Measurements from ENCODE around the gene CD74. TPM values are rescaled to one million over a fixed set of nuclear protein-coding genes. Genes with fewer than 3 reads are reported as not detected.

Gene CD74
- polyA plus RNA-seq, 3 donors: 272 to 342 (median 317) TPM

DNA sequence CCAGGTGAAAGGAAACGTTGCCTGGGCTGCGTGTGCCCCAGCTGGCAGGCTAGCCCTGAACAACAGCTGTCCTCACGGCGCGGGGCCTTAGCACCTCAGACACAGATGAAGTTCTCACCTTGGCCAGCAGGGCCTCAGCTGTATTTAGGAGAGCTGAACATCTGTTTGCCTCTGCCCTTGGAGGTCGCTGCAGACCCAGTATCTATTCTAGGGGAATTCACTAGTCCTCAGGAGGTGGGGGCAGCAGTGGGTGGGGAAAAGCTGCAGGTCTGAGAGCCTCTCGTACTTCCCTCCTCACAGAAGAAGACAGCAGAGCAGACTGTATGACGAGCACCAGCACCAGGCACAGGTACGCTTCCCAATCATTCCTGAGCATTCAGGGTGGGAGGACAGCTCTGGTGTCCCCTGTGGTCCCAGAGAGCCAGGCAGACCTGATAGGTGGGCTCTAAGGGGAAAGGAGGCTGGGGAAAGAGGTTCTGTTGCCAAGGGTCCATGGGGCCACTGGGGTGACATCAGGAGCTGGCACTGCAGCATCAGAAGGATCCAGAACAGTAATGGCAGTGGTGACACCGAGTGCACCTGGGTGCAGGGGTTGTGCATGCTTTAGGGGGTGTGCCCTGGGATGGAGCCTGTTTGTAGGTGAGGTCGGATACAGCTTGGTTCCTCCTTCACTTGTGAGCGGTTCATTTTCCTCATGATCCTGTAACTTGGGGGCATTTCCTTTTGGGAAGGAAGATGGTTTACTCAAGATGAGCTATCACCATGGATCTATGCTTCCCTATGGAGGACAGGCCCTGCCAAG is 13.8 kb downstream of the CD74 start:
- no peak for DNase-seq (ENCODE audit: low read depth in 3 of 3, low spot score in 2 of 3)

DNA sequence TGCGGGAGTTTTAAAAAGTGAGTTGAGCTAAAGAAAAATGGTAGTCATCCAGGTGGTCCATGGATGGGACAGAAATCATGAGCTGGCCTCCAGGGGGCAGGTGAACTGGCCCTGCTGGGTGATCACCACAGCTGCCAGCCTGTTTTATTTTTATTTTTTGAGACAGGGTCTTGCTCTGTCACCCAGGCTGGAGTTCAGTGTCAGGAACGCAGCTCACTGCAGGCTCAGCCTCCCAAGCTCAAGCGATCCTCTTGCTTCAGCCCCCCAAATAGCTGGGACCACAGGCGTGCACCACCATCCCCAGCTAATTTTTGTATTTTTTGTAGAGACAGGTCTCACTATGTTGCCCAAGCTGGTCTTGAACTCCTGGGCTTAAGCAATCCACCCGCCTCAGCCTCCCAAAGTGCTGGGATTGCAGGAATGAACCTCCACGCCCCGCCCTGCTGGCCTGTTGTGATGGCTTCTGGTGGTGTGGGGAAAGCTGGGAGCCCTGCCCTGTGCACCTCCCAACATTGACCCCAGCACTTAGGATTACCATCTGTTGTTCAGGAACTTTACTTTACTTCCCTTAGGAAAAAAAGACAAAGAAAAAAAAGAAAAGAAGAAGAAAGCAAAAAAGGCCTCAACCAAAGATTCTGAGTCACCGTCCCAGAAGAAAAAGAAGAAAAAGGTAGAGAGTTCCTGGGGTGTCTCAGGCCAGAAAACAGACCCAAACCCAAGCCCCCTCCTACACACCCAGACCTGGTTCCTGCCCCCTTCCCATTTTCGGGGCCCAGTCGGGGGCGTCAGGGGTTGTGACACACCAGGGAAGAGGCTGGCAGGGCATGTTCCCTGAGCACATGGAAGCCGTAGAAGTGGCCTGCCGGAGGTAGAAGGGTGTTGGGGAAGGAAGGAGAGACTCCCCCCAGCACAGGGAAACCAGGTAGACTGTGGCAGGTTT is 14.7 kb downstream of the CD74 start:
- DNase-seq (ENCODE audit: low read depth in 3 of 3, low spot score in 2 of 3): no peak

DNA sequence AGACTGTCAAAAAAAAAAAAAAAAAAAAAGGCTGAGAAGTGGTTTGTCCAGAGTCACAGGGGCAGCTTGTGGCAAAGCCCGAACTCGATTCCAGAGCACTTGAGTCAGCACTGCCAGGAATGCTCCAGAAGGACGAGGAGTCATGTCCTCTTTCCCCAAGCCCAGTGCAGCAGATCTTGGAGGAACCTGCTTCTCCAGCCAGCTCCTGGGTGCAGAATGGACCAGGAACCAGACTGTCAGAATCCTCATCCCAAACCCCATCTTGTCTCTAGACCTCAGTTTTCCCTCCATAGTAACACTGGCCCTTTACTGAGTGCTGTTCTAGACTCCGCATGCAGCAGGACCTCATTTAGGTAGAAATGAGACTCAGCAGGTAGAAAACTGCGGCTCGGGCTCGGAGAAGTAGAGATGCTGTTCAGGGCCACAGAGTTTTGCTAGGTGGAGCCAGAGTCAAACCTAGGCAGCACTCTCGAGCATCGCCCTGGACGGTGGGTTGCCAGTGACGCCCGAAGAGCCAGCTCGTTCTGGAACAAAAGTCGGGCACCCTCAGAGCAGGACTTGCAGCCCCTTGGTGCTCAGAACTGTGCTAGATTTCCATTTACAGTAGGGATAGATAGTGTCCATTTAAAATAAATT is 15.4 kb downstream of the CD74 start:
- DNase-seq (ENCODE audit: low read depth in 3 of 3, low spot score in 2 of 3): no peak

DNA sequence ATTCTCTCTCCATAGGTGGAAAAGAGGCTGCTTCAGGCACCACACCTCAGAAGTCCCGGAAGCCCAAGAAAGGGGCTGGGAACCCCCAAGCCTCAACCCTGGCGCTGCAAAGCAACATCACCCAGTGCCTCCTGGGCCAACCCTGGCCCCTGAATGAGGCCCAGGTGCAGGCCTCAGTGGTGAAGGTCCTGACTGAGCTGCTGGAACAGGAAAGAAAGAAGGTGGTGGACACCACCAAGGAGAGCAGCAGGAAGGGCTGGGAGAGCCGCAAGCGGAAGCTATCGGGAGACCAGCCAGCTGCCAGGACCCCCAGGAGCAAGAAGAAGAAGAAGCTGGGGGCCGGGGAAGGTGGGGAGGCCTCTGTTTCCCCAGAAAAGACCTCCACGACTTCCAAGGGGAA is 16.4 kb downstream of the CD74 start:
- no peak for DNase-seq (ENCODE audit: low read depth in 3 of 3, low spot score in 2 of 3)

DNA sequence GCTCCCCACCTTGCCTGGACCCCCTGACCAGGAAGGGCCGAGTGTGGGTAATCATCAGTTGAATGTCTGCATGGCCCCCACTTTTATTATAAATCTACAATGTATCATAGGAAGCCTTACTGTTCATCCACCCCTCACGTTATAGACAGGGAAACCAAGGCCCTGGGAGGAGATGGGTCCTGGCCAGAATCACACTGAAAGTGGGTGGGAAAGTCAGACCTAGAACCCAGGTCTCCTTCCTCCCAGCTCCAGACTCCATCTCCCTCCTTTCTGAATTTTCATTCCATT is 17.1 kb downstream of the CD74 start:
- no peak for DNase-seq (ENCODE audit: low read depth in 3 of 3, low spot score in 2 of 3)

DNA sequence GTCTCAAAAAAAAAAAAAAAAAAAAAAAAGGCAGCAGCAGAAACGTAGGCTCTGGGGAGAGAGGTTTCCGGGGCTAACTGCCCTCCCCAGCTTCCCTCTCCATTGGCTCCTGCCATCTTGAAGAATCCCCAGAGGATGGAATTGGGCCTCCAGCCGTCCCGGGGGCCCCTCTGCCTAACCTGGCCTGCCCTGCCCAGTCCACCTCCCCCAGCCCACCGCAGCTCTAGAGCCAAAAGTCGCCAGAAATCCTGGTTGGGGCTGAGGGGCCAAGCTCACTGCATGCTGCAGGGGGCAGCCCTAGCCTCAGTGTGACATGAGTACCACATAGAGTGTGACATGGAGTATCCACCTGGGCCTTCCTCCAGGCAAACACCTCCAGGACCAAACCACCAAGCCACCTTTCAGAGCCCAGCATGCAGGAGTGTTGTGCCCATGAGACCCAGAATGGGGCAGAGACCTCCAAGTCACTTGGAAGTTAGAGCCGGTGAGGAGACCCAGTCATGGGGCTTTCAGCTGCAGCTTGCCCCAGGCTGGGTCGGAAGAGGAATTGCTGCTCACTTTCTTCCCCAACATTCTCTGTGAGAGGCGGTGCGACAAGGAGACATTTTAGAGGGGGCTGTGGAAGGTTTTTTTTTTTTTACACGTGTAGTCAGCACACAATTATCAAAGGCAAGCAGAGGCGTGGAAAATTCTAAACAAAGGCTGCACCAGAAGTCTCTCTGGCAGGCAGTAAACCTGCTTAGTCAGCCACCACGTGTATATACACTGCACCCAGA is 17.6 kb downstream of the CD74 start:
- no peak for DNase-seq (ENCODE audit: low read depth in 3 of 3, low spot score in 2 of 3)

DNA sequence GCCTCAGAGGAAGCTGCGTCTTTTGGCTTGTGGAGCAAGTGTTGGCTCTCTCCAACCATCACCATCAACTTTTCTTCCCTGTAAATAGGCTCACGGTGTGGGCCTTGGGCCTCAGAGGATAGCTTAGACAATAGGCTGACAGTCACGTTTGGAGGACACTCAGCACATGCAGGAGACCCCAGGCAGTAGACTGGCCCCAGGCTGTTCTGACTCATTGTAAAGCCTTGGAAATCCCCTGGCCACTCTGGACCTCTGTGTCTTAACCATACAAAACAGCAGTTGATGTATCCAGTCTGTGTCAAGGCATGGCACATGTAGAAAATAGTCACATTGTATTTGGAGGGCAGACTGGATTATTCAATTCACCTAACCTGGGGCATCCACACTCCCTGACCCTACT is 18.6 kb downstream of the CD74 start:
- no peak for DNase-seq (ENCODE audit: low read depth in 3 of 3, low spot score in 2 of 3)

DNA sequence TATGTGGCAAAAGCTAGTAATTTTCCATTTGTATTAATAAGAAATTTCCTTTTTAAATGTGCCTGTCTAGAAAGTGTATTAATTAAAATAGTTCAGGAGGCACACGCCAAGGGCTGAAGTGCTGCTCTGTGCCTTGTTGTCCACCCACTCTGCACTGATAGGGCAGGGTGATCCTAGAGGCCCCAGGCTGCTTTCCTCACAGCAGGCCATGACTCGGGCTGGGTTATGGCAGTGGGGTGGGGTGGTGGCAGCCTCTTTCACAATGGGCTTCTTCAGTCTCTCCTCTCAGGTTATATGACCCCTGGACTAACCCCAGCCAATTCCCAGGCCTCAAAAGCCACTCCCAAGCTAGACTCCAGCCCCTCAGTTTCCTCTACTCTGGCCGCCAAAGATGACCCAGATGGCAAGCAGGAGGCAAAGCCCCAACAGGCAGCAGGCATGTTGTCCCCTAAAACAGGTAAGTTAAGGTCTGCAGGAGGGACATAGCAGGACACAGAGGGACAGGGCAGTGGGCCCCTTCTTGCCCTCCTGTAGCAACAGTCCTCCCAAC is 19.5 kb downstream of the CD74 start:
- DNase-seq (ENCODE audit: low read depth in 3 of 3, low spot score in 2 of 3): no peak

DNA sequence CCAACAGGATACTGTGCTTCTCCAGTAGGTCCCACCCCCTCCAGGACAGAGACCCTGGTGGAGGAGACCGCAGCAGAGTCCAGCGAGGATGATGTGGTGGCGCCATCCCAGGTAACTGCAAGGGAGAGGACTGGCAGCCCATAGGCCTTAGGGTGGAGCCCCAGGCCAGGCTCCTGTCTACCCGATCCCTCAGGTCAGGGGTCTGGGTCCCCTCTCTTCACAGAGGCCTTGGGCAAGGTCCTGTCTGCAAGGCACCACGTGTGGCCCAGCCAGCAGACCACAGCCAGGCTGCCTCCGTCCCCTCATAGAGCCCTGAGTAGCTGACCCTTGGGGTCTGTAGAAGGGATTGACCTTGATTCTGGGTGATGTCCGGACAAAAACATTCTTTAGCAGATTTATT is 20.0 kb downstream of the CD74 start:
- DNase-seq (ENCODE audit: low read depth in 3 of 3, low spot score in 2 of 3): no peak

DNA sequence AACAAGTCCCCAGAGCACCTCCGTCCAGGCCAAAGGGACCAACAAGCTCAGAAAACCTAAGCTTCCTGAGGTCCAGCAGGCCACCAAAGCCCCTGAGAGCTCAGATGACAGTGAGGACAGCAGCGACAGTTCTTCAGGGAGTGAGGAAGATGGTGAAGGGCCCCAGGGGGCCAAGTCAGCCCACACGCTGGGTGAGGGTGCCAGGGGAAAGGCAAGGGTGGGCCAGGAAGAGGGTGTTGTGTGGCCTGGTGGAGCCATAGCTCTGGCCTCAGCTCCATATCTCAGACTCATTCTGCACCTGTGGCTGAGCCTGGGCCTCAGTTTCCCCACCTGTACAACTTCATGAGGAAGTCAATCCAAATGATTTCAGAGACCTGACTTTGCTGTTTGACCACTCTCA is 20.7 kb downstream of the CD74 start:
- no peak for DNase-seq (ENCODE audit: low read depth in 3 of 3, low spot score in 2 of 3)

DNA sequence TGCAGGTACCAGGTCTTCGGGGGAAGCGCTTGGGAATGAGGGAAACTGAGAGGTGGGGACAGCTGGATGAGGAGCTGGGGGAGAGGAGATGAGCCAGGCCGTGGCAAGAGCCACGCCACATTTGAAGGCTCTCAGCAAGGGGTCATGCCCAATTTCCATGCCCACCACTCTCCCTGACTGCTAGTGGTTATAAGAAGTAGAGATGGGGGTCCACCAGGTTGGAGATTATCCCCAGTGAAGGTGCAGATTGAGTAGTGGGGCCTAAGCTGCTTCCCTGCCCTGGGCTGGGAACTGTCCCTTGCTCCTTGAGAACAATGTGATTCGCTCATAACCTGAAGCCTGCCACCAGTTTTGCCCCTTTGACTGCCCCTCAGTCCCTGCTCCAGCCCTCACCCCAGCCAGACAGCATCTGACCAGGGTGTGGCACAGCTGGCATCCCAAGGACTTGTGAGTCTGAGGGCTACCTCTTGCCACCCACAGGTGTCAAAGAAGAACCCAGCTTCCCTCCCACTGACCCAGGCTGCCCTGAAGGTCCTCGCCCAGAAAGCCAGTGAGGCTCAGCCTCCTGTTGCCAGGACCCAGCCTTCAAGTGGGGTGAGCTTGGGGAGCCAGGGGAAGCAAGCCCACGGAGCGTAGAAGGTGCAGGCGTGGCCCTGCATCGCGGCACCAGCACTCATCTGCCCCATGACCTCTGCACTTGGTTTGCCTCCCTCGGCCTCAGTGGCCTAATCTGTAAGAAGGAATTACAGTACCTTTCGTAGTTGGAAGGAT is 21.5 kb downstream of the CD74 start:
- DNase-seq (ENCODE audit: low read depth in 3 of 3, low spot score in 2 of 3): no peak

DNA sequence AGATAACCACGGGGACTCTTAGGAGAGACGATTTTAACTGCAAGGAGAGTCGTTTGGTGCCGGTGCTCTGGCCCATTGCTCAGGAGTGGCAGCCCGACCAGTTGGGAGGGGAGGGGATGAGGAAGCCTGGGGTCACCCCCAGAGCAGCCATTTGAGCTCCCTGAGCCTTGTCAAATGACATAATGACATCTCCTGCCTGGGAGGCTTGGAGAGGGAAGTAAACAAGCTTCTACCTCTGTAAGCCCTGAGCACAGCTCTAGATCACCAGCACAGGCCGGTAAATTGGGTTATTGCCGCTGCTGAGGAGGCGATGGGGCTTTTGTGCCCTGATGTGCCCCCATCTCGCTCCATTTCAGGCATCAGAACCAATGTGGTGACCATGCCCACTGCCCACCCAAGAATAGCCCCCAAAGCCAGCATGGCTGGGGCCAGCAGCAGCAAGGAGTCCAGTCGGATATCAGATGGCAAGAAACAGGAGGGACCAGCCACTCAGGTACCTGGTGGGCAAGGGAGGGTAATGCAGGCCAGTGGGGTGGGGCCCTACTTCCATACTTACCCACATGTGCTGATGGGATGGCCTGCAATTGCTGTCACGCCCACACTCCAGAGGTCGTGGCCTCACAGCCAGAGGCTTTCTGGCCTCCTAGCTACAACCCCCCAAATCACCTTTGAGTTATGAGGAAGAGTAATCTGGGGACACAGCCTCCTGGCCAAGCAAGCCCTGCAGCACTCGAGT is 23.0 kb downstream of the CD74 start:
- DNase-seq (ENCODE audit: low read depth in 3 of 3, low spot score in 2 of 3): no peak

DNA sequence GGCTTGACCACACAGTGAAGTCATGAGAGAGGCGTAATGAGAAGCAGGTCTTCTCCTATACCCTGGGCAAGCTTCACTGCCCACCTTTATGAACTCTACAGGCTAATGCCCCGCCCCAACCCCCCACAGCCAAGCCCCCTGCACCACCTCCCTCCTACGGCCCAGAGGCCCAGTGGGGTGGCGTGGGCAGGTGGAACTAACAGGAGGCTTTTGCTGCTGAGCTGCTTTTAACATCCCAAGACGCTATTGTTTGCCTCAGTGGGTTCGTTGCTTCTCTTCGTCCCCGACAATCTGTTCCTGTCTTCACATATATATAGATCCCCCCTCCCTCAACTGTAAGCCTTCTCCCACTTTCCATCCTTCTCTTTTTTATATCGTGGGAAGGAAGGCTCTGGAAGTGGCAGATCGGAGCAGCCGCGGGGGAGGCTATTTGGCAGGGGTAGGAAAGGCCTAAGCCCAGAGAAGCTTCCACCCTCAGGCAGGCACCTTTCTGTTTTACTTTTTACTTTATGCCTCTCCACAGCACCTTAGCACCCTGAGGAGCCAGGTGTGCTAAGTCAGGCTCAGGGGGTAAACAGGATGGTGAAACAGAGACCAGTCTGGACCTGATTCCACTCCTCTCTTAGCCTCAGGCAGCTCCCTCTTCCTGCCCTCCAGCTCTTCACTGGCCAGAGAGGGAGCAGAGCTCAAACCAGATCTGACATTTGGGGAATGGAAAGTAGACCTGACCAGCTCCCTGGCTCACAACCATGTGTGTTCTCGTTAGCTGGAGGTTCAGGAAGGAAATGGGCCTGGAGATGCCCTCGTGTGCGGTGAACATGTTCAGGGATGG is 26.5 kb downstream of the CD74 start:
- DNase-seq (ENCODE audit: low read depth in 3 of 3, low spot score in 2 of 3): no peak

DNA sequence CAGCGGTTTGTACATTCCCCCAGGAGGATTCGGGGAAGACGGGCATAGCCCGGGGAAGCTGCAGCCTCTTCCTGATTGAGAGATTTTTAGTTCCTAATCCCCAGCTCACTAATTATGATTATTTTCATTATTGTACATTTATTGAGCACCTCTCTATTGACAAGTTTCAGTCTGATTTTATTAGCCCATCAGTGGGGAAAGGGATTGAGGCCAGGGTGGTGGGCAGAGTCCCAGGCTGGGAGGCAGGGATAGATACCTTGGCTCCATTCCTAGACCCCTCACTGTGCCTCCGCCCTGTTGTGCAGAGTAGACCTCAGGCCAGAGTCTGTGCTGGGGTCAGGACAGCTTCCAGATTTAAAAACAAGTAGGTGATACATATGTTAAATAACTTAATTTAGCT is 28.0 kb downstream of the CD74 start:
- no peak for DNase-seq (ENCODE audit: low read depth in 3 of 3, low spot score in 2 of 3)

DNA sequence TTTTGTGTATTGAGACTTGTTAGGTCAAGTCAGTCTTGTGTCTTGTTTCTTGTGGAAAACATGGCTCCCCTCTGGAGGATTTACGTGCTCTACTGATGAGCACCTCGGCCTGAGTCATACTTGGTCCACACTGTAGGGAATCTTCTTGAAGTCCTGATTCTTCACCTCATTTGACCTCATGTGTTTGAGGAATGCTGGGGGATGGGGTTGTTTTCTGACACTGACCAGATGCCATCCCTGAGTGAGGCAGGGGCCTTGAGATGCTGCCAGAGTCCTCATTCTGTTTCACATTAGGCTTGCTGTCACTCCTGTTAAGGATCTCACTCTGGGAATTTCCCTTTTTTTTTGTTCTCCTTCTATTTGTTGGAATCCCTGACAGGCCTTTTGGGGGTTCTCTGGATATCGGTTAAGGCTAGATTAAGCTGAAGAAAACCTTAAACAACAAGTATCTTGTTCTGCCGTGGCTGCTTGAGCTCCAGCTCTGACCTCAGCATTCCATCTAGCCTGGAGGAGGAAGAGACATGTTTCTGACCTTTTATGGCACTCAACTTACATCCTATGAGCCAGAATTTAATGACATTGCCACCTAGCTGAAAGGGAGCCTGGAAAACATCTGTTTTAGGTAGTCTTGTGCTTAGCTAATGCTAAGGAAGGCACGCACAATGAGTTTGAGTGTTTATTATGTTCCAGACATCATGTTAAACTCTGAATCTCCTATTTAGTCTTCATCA is 34.6 kb downstream of the CD74 start:
- DNase-seq (ENCODE audit: low read depth in 3 of 3, low spot score in 2 of 3): no peak

DNA sequence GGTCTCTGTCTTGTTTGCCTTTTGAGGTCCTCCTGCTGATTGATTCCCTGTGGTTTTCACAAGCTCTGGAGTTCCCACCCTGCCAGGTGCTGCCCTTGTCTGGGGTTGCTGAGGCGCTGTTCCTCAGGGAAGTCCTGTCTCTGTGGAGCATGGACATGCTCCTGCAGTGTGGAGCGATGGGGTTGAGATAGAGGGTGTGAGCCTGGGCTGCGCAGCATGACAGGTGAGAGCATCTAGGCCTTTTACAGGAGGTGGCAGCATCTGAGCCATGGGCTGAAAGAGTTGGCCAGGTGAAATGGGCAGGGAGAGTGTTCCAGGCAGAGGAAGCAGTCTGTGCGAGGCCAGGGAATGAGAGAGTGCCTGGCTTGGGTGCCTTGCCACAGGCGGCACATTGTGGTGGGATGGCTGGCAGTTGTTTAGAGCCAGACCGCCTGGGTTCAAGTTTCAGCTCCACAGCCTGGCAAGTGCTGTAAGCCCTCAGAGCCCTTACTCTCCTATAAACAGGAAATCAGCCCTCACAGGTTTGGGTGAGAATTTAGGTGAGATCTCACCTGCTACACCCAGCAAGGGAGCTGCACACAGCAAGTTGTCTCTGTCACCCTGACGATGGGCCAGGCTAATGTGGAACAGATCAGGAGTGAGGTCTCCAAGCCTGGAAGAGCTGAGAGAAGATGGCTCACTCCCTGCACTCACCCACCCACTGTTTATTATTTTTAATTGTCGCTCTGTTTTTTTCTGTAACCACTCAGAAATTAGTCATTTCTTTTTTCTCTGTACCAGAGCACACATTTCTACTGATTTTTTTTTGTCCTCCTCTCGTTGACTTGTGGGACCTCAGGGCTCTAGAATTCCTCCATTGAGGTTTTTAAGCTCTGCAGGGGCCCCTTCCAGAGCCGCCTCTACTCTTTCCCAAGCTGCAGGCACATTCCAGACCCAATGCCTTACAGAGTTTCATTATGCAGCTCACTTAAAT is 35.6 kb downstream of the CD74 start:
- no peak for DNase-seq (ENCODE audit: low read depth in 3 of 3, low spot score in 2 of 3)

Measured in right renal cortex interstitium (tissue), 3 donors.